H9 (cell line): Measurements from ENCODE around the gene MYOZ2. TPM values are rescaled to one million over a fixed set of nuclear protein-coding genes. Genes with fewer than 3 reads are reported as not detected.

Experiments used
- DNase-seq: peaks from one replicate; pipeline ENCODE4 v3.0.0-alpha.2; 2017
- H2AFZ ChIP-seq: one replicate; pipeline ENCODE4 v1.6.1; 2013; ENCODE audit warnings: mild to moderate bottlenecking, low read length, control low read depth, moderate library complexity
- H2AK5ac ChIP-seq: 2 replicates; pipeline ENCODE4 v1.6.1; 2013; ENCODE audit warnings: low read length, control low read depth, mixed read lengths; ENCODE audit not compliant: insufficient read length
- H2BK120ac ChIP-seq: one replicate; pipeline ENCODE4 v1.6.1; 2013; ENCODE audit warnings: low read depth, mild to moderate bottlenecking, low read length, control low read depth, inconsistent platforms; ENCODE audit not compliant: poor library complexity, severe bottlenecking
- H2BK12ac ChIP-seq: 2 replicates; pipeline ENCODE4 v1.6.1; 2013; ENCODE audit warnings: low read length, control low read depth, mixed read lengths, low read depth; ENCODE audit not compliant: insufficient read length
- H2BK15ac ChIP-seq: 2 replicates; pipeline ENCODE4 v1.6.1; 2013; ENCODE audit warnings: low read depth, low read length, control low read depth
- H2BK20ac ChIP-seq: one replicate; pipeline ENCODE4 v1.6.1; 2013; ENCODE audit warnings: low read depth, mild to moderate bottlenecking, low read length, control low read depth, inconsistent platforms; ENCODE audit not compliant: poor library complexity, severe bottlenecking
- H2BK5ac ChIP-seq: 2 replicates; pipeline ENCODE4 v1.6.1; 2013; ENCODE audit warnings: low read length, control low read depth, mixed read lengths; ENCODE audit not compliant: insufficient read length
- H3K14ac ChIP-seq: 2 replicates; pipeline ENCODE4 v1.6.1; 2013; ENCODE audit warnings: low read length, control low read depth; ENCODE audit not compliant: insufficient read depth
- H3K18ac ChIP-seq: 2 replicates; pipeline ENCODE4 v1.6.1; 2013; ENCODE audit warnings: low read depth, mild to moderate bottlenecking, mixed read lengths, low read length, control low read depth; ENCODE audit not compliant: insufficient read length
- H3K23ac ChIP-seq: 2 replicates; pipeline ENCODE4 v1.6.1; 2013; ENCODE audit warnings: low read length, control low read depth, mixed read lengths, low read depth; ENCODE audit not compliant: insufficient read length
- H3K23me2 ChIP-seq: 2 replicates; pipeline ENCODE4 v1.6.1; 2013; ENCODE audit warnings: low read depth, mild to moderate bottlenecking, mixed read lengths, low read length, control low read depth; ENCODE audit not compliant: insufficient read length, poor library complexity, severe bottlenecking
- H3K27ac ChIP-seq: 2 replicates; pipeline ENCODE4 v1.5.1; 2013; ENCODE audit warnings: low read length, control low read depth, mixed read lengths, low read depth; ENCODE audit not compliant: insufficient read length
- H3K27me3 ChIP-seq: 2 replicates; pipeline ENCODE4 v1.6.1; 2013; ENCODE audit warnings: low read length, control low read depth, inconsistent platforms; ENCODE audit not compliant: insufficient read depth
- H3K4ac ChIP-seq: 2 replicates; pipeline ENCODE4 v1.6.1; 2013; ENCODE audit warnings: low read depth, mild to moderate bottlenecking, control low read depth, inconsistent platforms, low read length, moderate library complexity
- H3K4me1 ChIP-seq: 2 replicates; pipeline ENCODE4 v1.6.1; 2013; ENCODE audit warnings: low read length, control low read depth, inconsistent platforms; ENCODE audit not compliant: insufficient read depth
- H3K4me2 ChIP-seq: 2 replicates; pipeline ENCODE4 v1.6.1; 2013; ENCODE audit warnings: low read length, control low read depth, mixed read lengths; ENCODE audit not compliant: insufficient read length, insufficient read depth
- H3K56ac ChIP-seq: 2 replicates; pipeline ENCODE4 v1.6.1; 2013; ENCODE audit warnings: low read depth, mild to moderate bottlenecking, mixed read lengths, low read length, control low read depth; ENCODE audit not compliant: insufficient read length
- H3K79me1 ChIP-seq: 2 replicates; pipeline ENCODE4 v1.6.1; 2013; ENCODE audit warnings: low read depth, mild to moderate bottlenecking, moderate library complexity, low read length, control low read depth, inconsistent platforms; ENCODE audit not compliant: insufficient read depth, poor library complexity, severe bottlenecking
- H3K79me2 ChIP-seq: 2 replicates; pipeline ENCODE4 v1.6.1; 2013; ENCODE audit warnings: low read length, control low read depth, inconsistent platforms; ENCODE audit not compliant: insufficient read depth
- H3K9ac ChIP-seq: 2 replicates; pipeline ENCODE4 v1.6.1; 2013; ENCODE audit warnings: low read length, control low read depth, mixed read lengths; ENCODE audit not compliant: insufficient read length; ENCODE audit errors: extremely low read depth
- H3K9me3 ChIP-seq: one replicate; pipeline ENCODE4 v1.6.1; 2013; ENCODE audit warnings: low read depth, low read length, inconsistent platforms; ENCODE audit not compliant: control insufficient read depth
- H3T11ph ChIP-seq: one replicate; pipeline ENCODE4 v1.6.1; 2013; ENCODE audit warnings: mild to moderate bottlenecking, low read length, control low read depth, inconsistent platforms
- H4K20me1 ChIP-seq: one replicate; pipeline ENCODE4 v1.6.1; 2013; ENCODE audit not compliant: control insufficient read depth, insufficient read length, insufficient read depth
- H4K5ac ChIP-seq: 2 replicates; pipeline ENCODE4 v1.6.1; 2013; ENCODE audit warnings: low read depth, mild to moderate bottlenecking, mixed read lengths, low read length, control low read depth; ENCODE audit not compliant: insufficient read length
- H4K8ac ChIP-seq: replicated peaks from 2 replicates; pipeline ENCODE4 v1.6.1; 2013; ENCODE audit warnings: low read length, control low read depth, mixed read lengths, low read depth; ENCODE audit not compliant: insufficient read length
- H4K91ac ChIP-seq: 2 replicates; pipeline ENCODE4 v1.6.1; 2013; ENCODE audit warnings: low read depth, mild to moderate bottlenecking, moderate library complexity, mixed read lengths, low read length, control low read depth; ENCODE audit not compliant: insufficient read length
- H3K27ac Mint-ChIP-seq, 3 experiments: 2 replicates in 2 of 3; 3 replicates in 1 of 3; pipeline ENCODE4 v1.8.0; 2020 to 2021; ENCODE audit warnings: mixed read lengths in 3 of 3, mild to moderate bottlenecking in 1 of 3, moderate library complexity in 1 of 3
- H3K27me3 Mint-ChIP-seq: 2 replicates; pipeline ENCODE4 v1.8.0; 2021; ENCODE audit warnings: low read depth, mild to moderate bottlenecking, moderate library complexity, mixed read lengths
- H3K36me3 Mint-ChIP-seq, 3 experiments: 2 replicates in 2 of 3; 3 replicates in 1 of 3; pipeline ENCODE4 v1.8.0; 2020 to 2021; ENCODE audit warnings: low read depth in 3 of 3, mixed read lengths in 3 of 3; ENCODE audit not compliant: insufficient read depth in 1 of 3
- H3K4me1 Mint-ChIP-seq, 2 experiments: 2 replicates each; pipeline ENCODE4 v1.8.0; 2020; ENCODE audit warnings: mixed read lengths in 2 of 2
- H3K4me3 Mint-ChIP-seq, 2 experiments: 2 replicates in 1 of 2; 3 replicates in 1 of 2; pipeline ENCODE4 v1.8.0; 2020 to 2021; ENCODE audit warnings: mild to moderate bottlenecking in 2 of 2, mixed read lengths in 2 of 2, moderate library complexity in 1 of 2
- H3K9me3 Mint-ChIP-seq, 2 experiments: 2 replicates in 1 of 2; 3 replicates in 1 of 2; pipeline ENCODE4 v1.8.0; 2020; ENCODE audit warnings: mild to moderate bottlenecking in 2 of 2, mixed read lengths in 2 of 2, moderate library complexity in 1 of 2
- CTCF ChIP-seq: fragments of 200-600 bp; sonication (generic); conservative IDR thresholded peaks from 3 replicates; pipeline ENCODE4 v1.8.0; 2021; ENCODE audit warnings: antibody characterized with exemption, mild to moderate bottlenecking
- WGBS: extraction: QIAGEN DNeasy Blood & Tissue Kit; methylation state at CpG from one replicate; pipeline ENCODE4 v1.1.7; 2013; ENCODE audit warnings: missing lambda C conversion rate, low lambda C conversion rate, mixed read lengths; ENCODE audit not compliant: insufficient read length; ENCODE audit errors: extremely low coverage; 5-methylcytosine and 5-hydroxymethylcytosine counted together
- total RNA-seq: library from RNA; stranded (reverse); gene quantifications from 2 replicates; pipeline ENCODE4 v1.2.1, GENCODE V29; 2021

Gene MYOZ2
- total RNA-seq, 1 experiment from 2014 or later: not detected

- no peak overlapping the region for H2BK5ac ChIP-seq
- no peaks in the 10 kb centered on the region for H3K9me3 Mint-ChIP-seq
- H3K36me3 Mint-ChIP-seq: no peaks in the 10 kb centered on the region
- no peak overlapping the region for H3K4me3 Mint-ChIP-seq
- no peak overlapping the region for H4K8ac ChIP-seq
- H3K79me1 ChIP-seq: no peaks in the 10 kb centered on the region
- peaks cover 11 to 15% of the 10 kb centered on the region in 2 experiments for H3K4me1 Mint-ChIP-seq
- no peak overlapping the region for H2AFZ ChIP-seq
- H4K91ac ChIP-seq: no peak overlapping the region
- no peak overlapping the region for H3K27ac ChIP-seq
- H3K4ac ChIP-seq: no peak overlapping the region
- no peak overlapping the region for H4K5ac ChIP-seq
- H2BK20ac ChIP-seq: no peak overlapping the region
- no peak overlapping the region for H2AK5ac ChIP-seq
- no peaks in the 10 kb centered on the region for H3K23me2 ChIP-seq
- H3K27me3 ChIP-seq: no peaks in the 10 kb centered on the region
- no peak overlapping the region for H3K9ac ChIP-seq
- no peaks in the 10 kb centered on the region for H4K20me1 ChIP-seq
- H3K4me2 ChIP-seq: no peak overlapping the region
- H3T11ph ChIP-seq: no peak overlapping the region
- no peaks in the 10 kb centered on the region; the same call in 1 of the 2 replicates for H3K4me1 ChIP-seq
- H3K14ac ChIP-seq: no peak overlapping the region
- no peaks in the 10 kb centered on the region for H3K9me3 ChIP-seq
- no peaks in the 10 kb centered on the region for H3K27me3 Mint-ChIP-seq
- no CpG with 5 or more reads among the region's 1 CpG for WGBS
- no peak overlapping the region for H3K18ac ChIP-seq
- H2BK120ac ChIP-seq: no peak overlapping the region
- no peak overlapping the region for H3K56ac ChIP-seq
- H2BK12ac ChIP-seq: no peak overlapping the region
- TF ChIP-seq CTCF: no peak
- DNase-seq: no peak
- H3K79me2 ChIP-seq: no peaks in the 10 kb centered on the region
- no peak overlapping the region for H3K27ac Mint-ChIP-seq
- no peak overlapping the region for H2BK15ac ChIP-seq
- no peak overlapping the region for H3K23ac ChIP-seq
Measured at GRCh38 chr4:119100655-119101054, 35.0 kb upstream of the MYOZ2 start.
